Liver (tissue), 3 donors: ENCODE measurements around the gene RAVER2.

Experiments used
- ATF3 ChIP-seq: IDR thresholded peaks from 2 replicates; pipeline ENCODE4 v1.6.1; 2016; ENCODE audit warnings: antibody characterized with exemption
- CTCF ChIP-seq: fragments of 150-350 bp; IDR thresholded peaks from 2 replicates; pipeline ENCODE4 v1.5.1; 2017; ENCODE audit warnings: improper control_type of control experiment, low read depth, low read length; ENCODE audit not compliant: missing input control
- EGR1 ChIP-seq, 2 donors: IDR thresholded peaks; 2 replicates each; pipeline ENCODE4 v1.6.1; 2016 to 2018; ENCODE audit warnings: antibody characterized with exemption in 2 of 2, low read depth in 2 of 2
- GABPA ChIP-seq, 2 donors: IDR thresholded peaks in 1 of 2; conservative IDR thresholded peaks in 1 of 2; 2 replicates each; pipeline ENCODE4 v1.6.1; 2016; ENCODE audit warnings: antibody characterized with exemption in 2 of 2, mild to moderate bottlenecking in 1 of 2, moderate library complexity in 1 of 2
- JUND ChIP-seq, 2 donors: IDR thresholded peaks; 2 replicates each; pipeline ENCODE4 v1.6.1; 2016; ENCODE audit warnings: antibody characterized with exemption in 2 of 2
- MAX ChIP-seq: IDR thresholded peaks from 2 replicates; pipeline ENCODE4 v1.6.1; 2016; ENCODE audit warnings: antibody characterized with exemption
- NR2F2 ChIP-seq: IDR thresholded peaks from 2 replicates; pipeline ENCODE4 v1.6.1; 2016; ENCODE audit warnings: antibody characterized with exemption
- RAD21 ChIP-seq, 2 donors: IDR thresholded peaks; 2 replicates each; pipeline ENCODE4 v1.6.1; 2016; ENCODE audit warnings: antibody characterized with exemption in 2 of 2, mild to moderate bottlenecking in 2 of 2
- REST ChIP-seq: IDR thresholded peaks from 2 replicates; pipeline ENCODE4 v1.6.1; 2016; ENCODE audit warnings: antibody characterized with exemption, mild to moderate bottlenecking
- SP1 ChIP-seq: IDR thresholded peaks from 2 replicates; pipeline ENCODE4 v1.6.1; 2018; ENCODE audit warnings: antibody characterized with exemption, mild to moderate bottlenecking
- TAF1 ChIP-seq: conservative IDR thresholded peaks from 2 replicates; pipeline ENCODE4 v1.6.1; 2016; ENCODE audit warnings: antibody characterized with exemption, mild to moderate bottlenecking
- YY1 ChIP-seq: IDR thresholded peaks from 2 replicates; pipeline ENCODE4 v1.6.1; 2016; ENCODE audit warnings: antibody characterized with exemption, mild to moderate bottlenecking
- donor health status: healthy.
- donor health status: healthy.

GRCh38 chr1:64765826-64766225 is 21.0 kb downstream of the RAVER2 start:
- TF ChIP-seq JUND (IDR thresholded peaks at IDR 0.05) (no peak), CTCF (no peak), GABPA (IDR thresholded peaks at IDR 0.05 in 1 of 2, conservative IDR thresholded peaks at IDR 0.05 in 1 of 2) (no peak), MAX (no peak), YY1 (no peak), RAD21 (IDR thresholded peaks at IDR 0.05) (no peak), SP1 (no peak), TAF1 (no peak), NR2F2 (no peak), REST (no peak), ATF3 (no peak), EGR1 (IDR thresholded peaks at IDR 0.05; ENCODE audit: low read depth in 2 of 2) (no peak)
